HepG2 (cell line): ENCODE measurements around the gene MEMO1. TPM values are rescaled to one million over a fixed set of nuclear protein-coding genes. Genes with fewer than 3 reads are reported as not detected.

ENCODE experiments used
- ATAC-seq: fragments of 200-7000 bp; cut with Tn5 transposase; 3 replicates; pipeline ENCODE4 v1.9.1; 2020; ENCODE audit warnings: mild to moderate bottlenecking, moderate library complexity
- BruUV-seq: library from RNA; stranded (reverse); fragments of 400-500 nt; replicated peaks from 2 replicates; lab custom pipeline; 2021; lab: Mats Ljungman, UMichigan
- CTCF ChIA-PET: fragments of 300-600 bp; formaldehyde crosslinking; extraction: SDS; loops from one replicate; lab custom pipeline; 2021; ENCODE audit warnings: low total read pairs, inconsistent platforms, low intra/inter-chr PET ratio; lab: Yijun Ruan, JAX
- POLR2A ChIA-PET: fragments of 350-600 bp; sonication (Branson Sonifier 250); formaldehyde crosslinking; loops from one replicate; lab custom pipeline; 2020; ENCODE audit warnings: antibody characterized with exemption, inconsistent platforms; lab: Yijun Ruan, JAX
- DNase-seq: peaks from one replicate; pipeline ENCODE4 v3.0.0-alpha.2; 2015; ENCODE audit warnings: low spot score
- FAIRE-seq: peaks from 3 replicates; lab custom pipeline; 2011; peaks lifted over from hg19 to GRCh38; lab: Jason Lieb, UNC
- H2AFZ ChIP-seq: one replicate; pipeline ENCODE4 v1.6.1; 2011; ENCODE audit warnings: low read length, inconsistent platforms
- H3K27ac ChIP-seq: fragments of 300-600 bp; 3 replicates; pipeline ENCODE4 v1.8.0; 2011; ENCODE audit warnings: mixed run types, mild to moderate bottlenecking, mixed read lengths, low read length, inconsistent platforms; ENCODE audit not compliant: insufficient read depth; ENCODE audit errors: extremely low read length
- H3K27me3 ChIP-seq, 2 experiments: fragments of 200-600 bp in 1 of 2; 2 replicates in 1 of 2; 3 replicates in 1 of 2; pipeline versions ENCODE4 v1.6.0 to v1.8.0; 2011; ENCODE audit warnings: low read length in 2 of 2, mild to moderate bottlenecking in 2 of 2, moderate library complexity in 2 of 2, inconsistent platforms in 1 of 2; ENCODE audit not compliant: insufficient read depth in 2 of 2, control insufficient read depth in 1 of 2
- H3K36me3 ChIP-seq, 2 experiments: fragments of 200-600 bp in 1 of 2; replicated peaks in 1 of 2; 2 replicates in 1 of 2; 3 replicates in 1 of 2; pipeline versions ENCODE4 v1.5.1 to v1.8.0; 2011; ENCODE audit warnings: low read length in 2 of 2, inconsistent platforms in 1 of 2; ENCODE audit not compliant: insufficient read depth in 2 of 2, control insufficient read depth in 1 of 2
- H3K4me1 ChIP-seq: 2 replicates; pipeline ENCODE4 v1.5.1; 2012; ENCODE audit warnings: low read length, inconsistent platforms; ENCODE audit not compliant: insufficient read depth
- H3K4me2 ChIP-seq: 2 replicates; pipeline ENCODE4 v1.6.0; 2011; ENCODE audit warnings: low read depth, low read length, inconsistent platforms
- H3K4me3 ChIP-seq, 3 experiments: fragments of 200-600 bp in 1 of 3; sonication (generic), shearing (Covaris generic) in 1 of 3; replicated peaks in 1 of 3; 2 replicates each; pipeline ENCODE4 v1.5.1; 2011 to 2016; ENCODE audit warnings: low read length in 3 of 3, inconsistent platforms in 2 of 3, low read depth in 2 of 3, mild to moderate bottlenecking in 2 of 3, control low read depth in 1 of 3, mixed read lengths in 1 of 3; ENCODE audit not compliant: insufficient read depth in 1 of 3
- H3K79me2 ChIP-seq: one replicate; pipeline ENCODE4 v1.6.1; 2011; ENCODE audit warnings: low read length, inconsistent platforms; ENCODE audit not compliant: insufficient read depth
- H3K9ac ChIP-seq: 2 replicates; pipeline ENCODE4 v1.6.0; 2011; ENCODE audit warnings: mild to moderate bottlenecking, low read depth, low read length, inconsistent platforms; ENCODE audit not compliant: insufficient read depth
- H3K9me3 ChIP-seq: 2 replicates; pipeline ENCODE4 v1.5.1; 2012; ENCODE audit warnings: mild to moderate bottlenecking, low read length
- H4K20me1 ChIP-seq: 2 replicates; pipeline ENCODE4 v1.6.0; 2011; ENCODE audit warnings: inconsistent platforms, mild to moderate bottlenecking, low read length, moderate library complexity; ENCODE audit not compliant: insufficient read depth
- MAFK ChIP-seq, 2 experiments: IDR thresholded peaks in 1 of 2; conservative IDR thresholded peaks in 1 of 2; 2 replicates each; pipeline ENCODE4 v1.6.1; 2011; ENCODE audit warnings: improper control_type of control experiment in 2 of 2, low read length in 2 of 2
- PHF20 ChIP-seq: sonication (generic); formaldehyde crosslinking; IDR thresholded peaks from 2 replicates; pipeline ENCODE4 v1.5.0; 2020; ENCODE audit warnings: mild to moderate bottlenecking, missing genetic modification reagents
- ZBTB40 ChIP-seq, 2 experiments: fragments of 450-650 bp in 1 of 2; sonication (generic) in 1 of 2; formaldehyde crosslinking in 1 of 2; IDR thresholded peaks; 2 replicates each; pipeline versions ENCODE4 v1.6.1 to v1.8.0; 2016 to 2022; ENCODE audit warnings: antibody characterized with exemption in 1 of 2, mild to moderate bottlenecking in 1 of 2, missing genetic modification reagents in 1 of 2
- ZNF792 ChIP-seq: IDR thresholded peaks from 2 replicates; pipeline ENCODE4 v1.6.1; 2016
- WGBS: methylation state at CpG from one replicate; pipeline ENCODE4 v1.1.6; 2017; ENCODE audit warnings: low lambda C conversion rate; 5-methylcytosine and 5-hydroxymethylcytosine counted together
- in situ Hi-C: cut with HindIII; loops from 2 replicates; pipeline ENCODE4 v1.10.0; 2017; ENCODE audit warnings: low pct_unique_long_range_greater_than_20kb; ENCODE audit not compliant: extremely low pct_ligation_motif_present
- intact Hi-C: fragments of 100-400 bp; cut with micrococcal nuclease; formaldehyde crosslinking; loops from one replicate; pipeline ENCODE4 v1.10.0; 2022; ENCODE audit not compliant: unreplicated experiment
- polyA plus RNA-seq, 8 experiments: library from polyadenylated mRNA; depleted of rRNA in 3 of 8; stranded (reverse) in 7 of 8; unstranded in 1 of 8; fragments of >200 nt; fragmentation: Illumina TruSeq in 4 of 8; extraction: Trizol in 4 of 8; gene quantifications; 2 replicates each; pipeline versions ENCODE4 v1.2.1 to v1.2.3, GENCODE V29; 2011 to 2016; ENCODE audit warnings: low read depth in 4 of 8, missing spikeins in 1 of 8, mixed read lengths in 1 of 8; ENCODE audit not compliant: insufficient read depth in 1 of 8
- total RNA-seq, 5 experiments: library from RNA; depleted of rRNA; stranded (reverse); fragments of >200 nt; fragmentation: Illumina TruSeq; extraction: Trizol; gene quantifications; 2 replicates each; pipeline ENCODE4 v1.2.3, GENCODE V29; 2016; ENCODE audit warnings: low read depth in 1 of 5

The MEMO1 gene
- total and polyA plus RNA-seq, 2 of the 13 experiments (the other 11 are each of a cell fraction or from before 2014, with no cell fraction given): 69.8 to 81.6 TPM

DNA sequence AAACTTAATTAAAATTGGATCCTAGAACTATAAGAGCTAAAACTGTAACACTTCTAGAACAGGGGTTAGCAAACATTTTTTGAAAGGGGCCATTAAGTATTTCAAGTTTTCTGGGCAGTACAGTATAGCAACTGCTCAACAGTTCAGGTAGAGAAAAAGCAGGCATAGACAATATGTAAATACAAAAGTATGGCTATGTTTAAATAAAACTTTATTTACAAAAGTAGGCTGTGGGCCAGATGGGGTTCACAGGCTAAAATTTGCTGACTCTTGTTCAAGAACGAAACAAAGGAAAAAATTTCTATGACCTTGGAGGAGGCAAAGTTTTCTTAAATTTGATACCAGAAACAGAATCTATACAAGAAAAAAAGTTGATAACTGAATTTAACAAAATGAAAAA, 114.5 kb downstream of the MEMO1 start:
- no peak overlapping the region for H3K9ac ChIP-seq
- H3K4me2 ChIP-seq: no peak overlapping the region
- H4K20me1 ChIP-seq: no peaks in the 10 kb centered on the region
- H3K4me3 ChIP-seq: no peak overlapping the region
- peaks cover 14% of the 10 kb centered on the region for H3K9me3 ChIP-seq
- in situ Hi-C loops (no loop called here), intact Hi-C loops (no loop called here)
- ChIA-PET CTCF (no interaction called here), POLR2A (no interaction called here)
- DNase-seq: no peak
- no peak overlapping the region for H3K27ac ChIP-seq
- H3K4me1 ChIP-seq: no peaks in the 10 kb centered on the region
- H3K36me3 ChIP-seq: peaks cover 2 to 31% of the 10 kb centered on the region in 2 experiments; a peak in 4 of 5 replicates
- TF ChIP-seq ZNF792 (CRISPR knock-in tag) (no peak), MAFK (conservative IDR thresholded peaks at IDR 0.05 in 1 of 2, IDR thresholded peaks at IDR 0.05 in 1 of 2; ENCODE audit: low read length in 2 of 2) (0 out of 4 replicates have a peak, but pooled peaks have one; percentile 6 to 10), PHF20 (CRISPR knock-in tag) (no peak), ZBTB40 (IDR thresholded peaks at IDR 0.05) (peak; percentile 44; the same call in 1 of the 2 replicates), ZBTB40 (CRISPR knock-in tag; IDR thresholded peaks at IDR 0.05) (no peak; the same call in 1 of the 2 replicates)
- TF ChIP-seq, all 625 proteins: peak for 2
- Histone ChIP-seq H2AFZ (no peak overlapping the region), H3K79me2 (no peaks in the 10 kb centered on the region), H3K27me3 (no peaks in the 10 kb centered on the region)
- WGBS: 98% methylated on average over 1 of the region's 1 CpG
- no peak for FAIRE-seq
- no peak for ATAC-seq
- BruUV-seq: no TSS peak
